Measurements from ENCODE around the gene ACADSB.

Gene ACADSB

DNA sequence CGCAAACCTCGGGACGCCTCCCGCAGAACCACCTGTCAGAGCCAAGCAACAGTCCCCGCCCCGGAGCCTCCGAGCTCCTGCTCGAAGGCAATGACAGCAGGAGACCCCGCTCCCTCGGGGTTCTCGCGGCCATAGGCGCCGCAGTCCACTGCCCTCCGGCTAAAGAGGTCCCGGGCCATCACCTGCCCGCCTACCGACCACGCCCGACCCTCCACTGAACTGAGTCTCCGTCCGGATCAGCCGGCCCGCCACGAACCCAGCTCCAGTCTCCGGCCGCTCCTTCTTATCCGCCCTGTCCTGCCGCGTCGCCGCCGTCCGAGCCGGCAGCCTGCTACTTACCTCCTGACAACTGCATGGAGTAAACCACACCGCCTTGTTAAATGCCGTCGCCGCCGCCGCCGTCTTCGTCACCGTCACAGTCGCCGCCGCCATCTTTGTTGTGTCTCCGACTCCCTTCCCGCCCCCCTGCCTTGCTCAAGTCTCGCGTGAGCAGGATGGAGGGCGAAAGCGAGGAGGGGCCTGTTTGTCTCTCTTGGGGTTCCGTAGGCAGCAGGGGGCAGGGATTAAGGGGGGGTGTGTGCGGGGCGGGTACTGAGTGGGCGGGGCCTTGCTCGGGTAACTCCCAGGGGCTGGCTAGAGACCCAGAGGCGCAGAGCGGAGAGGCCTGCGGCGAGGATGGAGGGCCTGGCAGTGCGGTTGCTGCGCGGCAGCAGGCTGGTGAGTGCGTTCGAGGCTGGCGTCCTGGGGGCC lies at the start of gene ACADSB, which contains the start of gene IKZF5:
TSS of gene ACADSB (plus strand) at position 652 of the 750 bp plus-strand sequence. CDS start at position 676, 24 bp downstream.
TSS of gene IKZF5 (minus strand) at position 441 of the 750 bp plus-strand sequence. CDS start 10,170 bp downstream, outside the sequence.
- DNase-seq = peak; percentile 99

GRCh38 chr10:122962405-122962804 lies 46.4 kb upstream of the ACADSB start:
- DNase-seq = no peak

- no peak for DNase-seq
Measured at GRCh38 chr10:122966879-122967278, 41.9 kb upstream of the ACADSB start.

DNA sequence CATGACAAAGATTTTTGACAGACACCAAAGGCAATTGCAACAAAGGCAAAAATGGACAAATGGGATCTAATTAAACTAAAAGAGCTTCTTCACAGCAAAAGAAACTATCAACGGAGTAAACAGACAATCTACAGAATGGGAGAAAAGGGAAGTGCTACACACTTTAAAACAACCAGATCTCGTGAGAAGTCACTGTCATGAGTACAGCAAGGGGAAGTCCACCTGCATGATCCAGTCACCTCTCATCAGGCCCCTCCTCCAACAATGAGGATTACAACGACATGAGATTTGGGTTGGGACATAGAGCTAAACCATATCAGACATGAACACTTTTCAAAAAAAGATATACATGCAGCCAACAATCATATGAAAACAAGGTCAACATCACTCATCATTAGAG lies 40.1 kb upstream of the ACADSB start:
- DNase-seq = no peak

DNA sequence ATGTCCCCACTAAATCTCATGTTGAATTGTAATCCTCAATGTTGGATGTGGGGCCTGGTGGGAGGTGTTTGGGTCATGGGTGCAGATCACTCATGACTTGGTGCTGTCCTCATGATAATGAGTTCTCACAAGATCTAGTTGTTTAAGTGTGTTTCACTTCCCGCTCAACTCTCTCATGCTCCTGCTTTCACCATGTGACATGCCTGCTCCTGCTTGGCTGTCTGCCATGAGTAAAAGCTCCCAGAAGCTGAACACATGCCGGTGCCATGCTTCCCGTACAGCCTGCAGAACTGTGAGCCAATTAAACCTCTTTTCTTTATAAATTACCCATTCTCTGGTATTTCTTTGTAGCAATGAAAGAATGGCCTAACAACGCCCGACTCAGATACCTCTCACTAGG lies 34.8 kb upstream of the ACADSB start:
- no peak for DNase-seq

- no peak for DNase-seq
Measured at GRCh38 chr10:122974543-122975064, 34.2 kb upstream of the ACADSB start.

- peak; percentile 95 for DNase-seq
Measured at GRCh38 chr10:122980209-122981065, 28.4 kb upstream of the ACADSB start, which contains the start of gene PSTK. TSS of gene PSTK (plus strand) at chr10:122980401. CDS start at chr10:122980480, 79 bp downstream.

- DNase-seq = peak; percentile 56
Measured at GRCh38 chr10:122981066-122981464, 27.7 kb upstream of the ACADSB start.

- DNase-seq = no peak
Measured at GRCh38 chr10:122983898-122984297, 24.9 kb upstream of the ACADSB start.

GRCh38 chr10:122984708-122985107 lies 24.1 kb upstream of the ACADSB start:
- no peak for DNase-seq

DNA sequence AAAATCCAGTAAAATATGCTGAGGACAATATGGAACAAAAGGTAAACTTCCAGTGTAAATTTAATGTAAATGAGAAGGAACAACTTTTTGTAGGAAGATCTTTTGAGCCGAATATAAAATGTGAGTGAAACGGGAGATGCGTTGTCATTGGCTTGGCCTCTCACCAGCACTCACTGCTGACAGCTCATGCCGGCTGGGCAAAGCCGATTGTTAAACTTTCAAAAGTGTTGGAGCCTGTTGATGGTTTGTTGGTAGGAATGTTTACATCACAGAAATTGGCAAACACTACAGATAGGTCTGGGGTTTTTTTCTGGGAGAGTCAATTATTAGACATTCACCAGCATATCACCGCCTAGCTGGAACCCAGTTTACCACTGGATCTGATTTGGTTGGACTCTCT lies 22.5 kb upstream of the ACADSB start:
- DNase-seq = no peak

DNA sequence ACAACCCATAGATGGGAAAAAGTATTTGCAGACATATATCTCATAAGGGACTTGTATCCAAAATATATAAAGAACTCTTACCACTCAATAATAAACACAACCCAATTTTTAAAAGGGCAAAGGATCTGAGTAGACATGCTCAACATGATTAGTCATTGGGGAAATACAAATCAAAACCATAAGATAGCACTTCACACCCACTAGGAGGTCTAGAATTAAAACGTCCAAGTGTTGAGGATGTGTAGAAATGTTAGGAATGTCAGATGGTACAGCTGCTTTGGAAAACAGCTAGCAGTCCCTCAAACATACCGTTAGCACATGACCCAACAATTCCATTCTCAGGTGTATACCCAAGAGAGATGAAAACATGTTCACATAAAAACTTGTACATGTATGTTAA lies 20.3 kb upstream of the ACADSB start:
- no peak for DNase-seq

DNA sequence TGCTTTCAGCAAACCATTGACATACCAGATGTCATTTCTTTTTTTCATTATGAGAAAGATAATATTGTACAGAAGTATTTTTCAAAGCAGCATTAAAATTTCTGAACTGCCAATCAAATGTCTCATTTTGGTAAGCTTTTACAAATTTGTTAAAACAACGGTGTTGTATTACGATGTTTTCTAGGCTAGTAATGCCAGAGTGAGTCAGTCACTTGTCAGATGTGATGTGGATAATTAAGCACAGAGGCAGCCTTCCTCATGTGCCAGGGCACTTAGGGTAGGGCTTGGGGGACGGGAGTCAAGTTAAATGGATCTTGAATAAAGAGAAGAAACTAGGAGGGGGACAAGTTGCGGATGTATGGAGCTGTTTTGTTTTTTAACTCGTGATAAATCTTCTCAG lies 18.5 kb upstream of the ACADSB start:
- no peak for DNase-seq

DNA sequence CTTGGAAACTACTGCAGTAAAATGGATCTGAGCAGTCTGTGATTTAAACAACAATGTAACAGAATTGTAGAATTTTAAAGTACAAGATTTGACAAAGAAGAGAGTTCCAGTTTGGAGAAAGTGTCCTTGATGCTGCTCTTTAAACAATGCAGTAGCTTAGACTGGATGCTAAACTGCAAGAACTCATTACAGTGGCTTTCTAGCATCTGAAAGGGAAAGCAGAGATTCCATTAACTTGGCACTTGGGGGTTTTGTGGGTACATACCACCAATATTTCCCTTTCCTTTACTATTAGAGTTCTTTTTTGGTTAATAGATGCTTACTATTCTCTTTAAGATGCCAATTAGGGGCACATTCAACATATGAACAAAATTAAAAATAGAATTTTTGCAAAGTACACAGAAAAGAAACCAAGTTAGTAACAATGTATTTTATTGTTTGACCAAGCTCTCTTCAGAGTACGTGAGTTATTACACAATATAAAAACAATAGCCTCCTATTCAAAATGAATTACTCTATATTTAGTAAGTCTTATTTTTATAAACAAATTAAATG lies 16.7 kb upstream of the ACADSB start:
- no peak for DNase-seq

GRCh38 chr10:122993797-122994336 lies 14.9 kb upstream of the ACADSB start:
- no peak for DNase-seq

- no peak for DNase-seq
Measured at GRCh38 chr10:122995936-122996335, 12.9 kb upstream of the ACADSB start.

DNA sequence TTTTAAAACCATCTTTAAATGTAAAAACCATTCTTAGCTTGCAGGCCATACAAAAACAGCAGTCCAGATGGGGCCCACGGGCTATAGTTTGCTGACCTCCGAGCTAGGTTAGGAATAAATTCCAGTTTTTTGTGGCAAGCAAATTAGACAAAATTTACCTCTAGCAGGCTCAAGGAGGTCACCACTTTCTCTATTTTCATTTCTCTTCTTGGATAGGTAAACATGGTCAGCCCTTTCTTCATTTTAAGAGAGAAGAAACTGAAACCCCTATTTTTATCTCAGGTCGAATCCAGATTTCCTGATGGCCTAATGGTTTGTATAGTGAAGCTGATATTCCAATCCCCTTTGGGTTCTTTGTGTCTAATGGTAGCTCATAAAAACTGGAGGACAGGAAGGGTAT lies 10.9 kb upstream of the ACADSB start:
- DNase-seq = no peak

DNA sequence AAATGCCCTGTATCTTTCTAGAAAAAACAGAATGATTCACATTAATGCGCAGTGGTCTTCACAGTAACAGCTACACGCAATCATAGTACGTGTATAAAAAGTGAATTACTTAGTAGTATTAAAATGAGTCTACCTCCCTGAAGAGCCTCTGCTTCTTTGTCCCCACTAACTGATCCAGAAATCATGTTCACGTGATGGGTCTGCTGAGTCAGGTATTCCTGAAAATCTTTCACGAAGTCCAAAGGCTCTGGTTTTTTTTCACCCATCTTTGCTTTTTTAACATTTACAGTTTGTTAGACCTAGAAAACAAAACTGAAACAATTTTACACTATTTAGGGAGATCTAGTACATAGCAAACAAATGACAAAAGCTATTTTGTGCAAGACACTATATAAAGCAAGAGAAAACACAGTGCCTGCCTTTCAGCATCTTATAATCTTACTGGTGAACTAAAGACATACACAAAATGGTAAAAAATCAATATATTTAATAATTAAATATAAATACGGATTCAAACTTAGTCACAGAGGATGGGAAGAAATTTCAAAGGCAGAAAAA lies 10.4 kb upstream of the ACADSB start:
- no peak for DNase-seq

- DNase-seq = no peak
Measured at GRCh38 chr10:122998934-122999333, 9.9 kb upstream of the ACADSB start.

DNA sequence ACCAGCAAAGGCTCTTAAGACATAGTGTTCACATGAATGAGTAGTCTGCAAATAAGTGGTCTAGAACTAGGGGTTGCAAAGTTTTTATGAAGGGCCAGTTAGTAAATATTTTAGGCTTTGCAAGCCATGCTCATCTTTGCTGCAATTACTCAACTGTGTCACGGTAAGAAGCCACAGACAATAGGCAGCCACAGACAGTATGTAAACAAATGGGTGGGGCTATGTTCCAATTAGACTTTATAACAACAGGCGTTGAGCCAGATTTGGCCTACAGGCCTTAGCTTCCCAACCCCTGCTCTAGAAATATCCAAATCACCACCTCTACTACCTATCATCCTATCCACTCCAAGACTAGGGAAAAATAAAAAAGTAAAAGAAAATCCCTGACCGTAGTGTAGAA lies 9.5 kb upstream of the ACADSB start:
- no peak for DNase-seq

GRCh38 chr10:123000155-123000554 lies 8.7 kb upstream of the ACADSB start:
- no peak for DNase-seq

DNA sequence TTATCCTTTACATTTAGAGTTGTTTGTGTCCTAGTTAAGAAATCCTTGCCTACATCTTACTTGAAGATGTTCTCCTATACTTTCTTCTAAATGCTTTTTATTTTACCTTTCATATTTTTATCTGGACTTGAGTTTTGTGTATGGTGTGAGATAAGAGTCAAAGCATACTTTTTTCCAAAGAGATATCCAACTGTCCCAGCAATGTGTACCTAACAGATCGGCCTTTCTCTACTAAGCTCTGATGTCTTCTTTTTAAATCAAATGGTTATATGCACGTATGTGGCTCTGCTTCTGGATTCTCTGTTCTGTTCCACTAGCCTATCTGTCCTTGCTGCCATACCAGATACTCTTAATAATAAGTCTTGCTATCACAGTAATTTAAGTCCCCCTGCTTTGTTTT lies 7.4 kb upstream of the ACADSB start:
- no peak for DNase-seq

DNA sequence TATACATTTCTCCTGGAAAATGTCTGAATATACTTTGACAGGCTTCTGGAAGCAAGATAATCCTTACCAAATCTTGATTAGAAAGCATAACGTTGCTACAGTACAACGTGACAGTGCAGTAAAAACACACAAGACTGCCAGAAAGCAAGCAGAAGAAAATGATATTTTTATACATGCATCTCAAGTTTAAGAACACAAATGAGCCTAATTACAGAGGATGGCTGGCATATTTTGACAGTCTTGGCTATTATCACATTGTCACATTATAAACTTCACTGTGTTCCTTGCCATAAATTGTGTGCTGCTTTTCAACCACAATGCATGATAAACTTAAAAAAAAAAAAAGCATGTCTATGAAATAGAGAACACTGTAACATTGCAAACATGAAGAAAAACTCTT lies 4.5 kb upstream of the ACADSB start:
- DNase-seq = no peak

All from DMS53 (cell line).